Measurements from ENCODE around the gene GMEB2.

GMEB2 gene

GRCh38 chr20:63556873-63557478 lies 69.9 kb downstream of the GMEB2 start:
- no peak for DNase-seq

GRCh38 chr20:63555661-63556381 lies 71.1 kb downstream of the GMEB2 start:
- no peak for DNase-seq

- peak; percentile 39 for DNase-seq
These were observed 72.3 kb downstream of the GMEB2 start for GRCh38 chr20:63554361-63555278.

GRCh38 chr20:63553933-63554290 lies 73.0 kb downstream of the GMEB2 start, which contains the start of gene FNDC11:
FNDC11 (plus strand) TSS chr20:63554159; CDS start chr20:63555664, 1,505 bp downstream.
- peak; percentile 69 for DNase-seq

GRCh38 chr20:63553251-63553932 lies 73.5 kb downstream of the GMEB2 start:
- peak; percentile 87 for DNase-seq

- DNase-seq = peak; percentile 71
These were observed 74.2 kb downstream of the GMEB2 start for GRCh38 chr20:63552481-63553249.

- DNase-seq = no peak
These were observed 75.8 kb downstream of the GMEB2 start for GRCh38 chr20:63551068-63551467.

GRCh38 chr20:63549679-63550282 lies 77.1 kb downstream of the GMEB2 start:
- DNase-seq = no peak

GRCh38 chr20:63549019-63549418 lies 77.9 kb downstream of the GMEB2 start:
- DNase-seq = no peak

- DNase-seq = no peak
These were observed 78.4 kb downstream of the GMEB2 start for GRCh38 chr20:63548542-63548941.

- no peak for DNase-seq
These were observed 79.0 kb downstream of the GMEB2 start, which contains the start of gene SRMS for GRCh38 chr20:63547725-63548480. SRMS (minus strand) TSS chr20:63547749; CDS start chr20:63547463, 286 bp downstream.

- no peak for DNase-seq
These were observed 79.8 kb downstream of the GMEB2 start for GRCh38 chr20:63546956-63547724.

GRCh38 chr20:63546256-63546955 lies 80.5 kb downstream of the GMEB2 start:
- DNase-seq = no peak

- DNase-seq = no peak
These were observed 81.1 kb downstream of the GMEB2 start for GRCh38 chr20:63545814-63546213.

- no peak for DNase-seq
These were observed 81.9 kb downstream of the GMEB2 start for GRCh38 chr20:63544958-63545516.

GRCh38 chr20:63544241-63544957 lies 82.5 kb downstream of the GMEB2 start:
- DNase-seq = no peak

- DNase-seq = no peak
These were observed 83.2 kb downstream of the GMEB2 start for GRCh38 chr20:63543733-63544132.

- no peak for DNase-seq
These were observed 83.8 kb downstream of the GMEB2 start for GRCh38 chr20:63543131-63543530.

Measured in CD4-positive, alpha-beta T cell treated with Interferon gamma for 1 hour (primary cell).